PC-9 (cell line): ENCODE measurements around the gene BABAM1.

Source experiments
- EZH2 ChIP-seq: fragments of 200-600 bp; sonication (generic); IDR thresholded peaks from 2 replicates; pipeline ENCODE4 v1.8.0; 2017; ENCODE audit warnings: antibody characterized with exemption, low read depth
- TF ChIP-seq, protein P1 (sequence below): fragments of 200-600 bp; sonication (generic); conservative IDR thresholded peaks from 2 replicates; pipeline ENCODE4 v1.6.1; 2017; ENCODE audit warnings: mixed run types, antibody characterized with exemption, mild to moderate bottlenecking, moderate library complexity

DNA sequence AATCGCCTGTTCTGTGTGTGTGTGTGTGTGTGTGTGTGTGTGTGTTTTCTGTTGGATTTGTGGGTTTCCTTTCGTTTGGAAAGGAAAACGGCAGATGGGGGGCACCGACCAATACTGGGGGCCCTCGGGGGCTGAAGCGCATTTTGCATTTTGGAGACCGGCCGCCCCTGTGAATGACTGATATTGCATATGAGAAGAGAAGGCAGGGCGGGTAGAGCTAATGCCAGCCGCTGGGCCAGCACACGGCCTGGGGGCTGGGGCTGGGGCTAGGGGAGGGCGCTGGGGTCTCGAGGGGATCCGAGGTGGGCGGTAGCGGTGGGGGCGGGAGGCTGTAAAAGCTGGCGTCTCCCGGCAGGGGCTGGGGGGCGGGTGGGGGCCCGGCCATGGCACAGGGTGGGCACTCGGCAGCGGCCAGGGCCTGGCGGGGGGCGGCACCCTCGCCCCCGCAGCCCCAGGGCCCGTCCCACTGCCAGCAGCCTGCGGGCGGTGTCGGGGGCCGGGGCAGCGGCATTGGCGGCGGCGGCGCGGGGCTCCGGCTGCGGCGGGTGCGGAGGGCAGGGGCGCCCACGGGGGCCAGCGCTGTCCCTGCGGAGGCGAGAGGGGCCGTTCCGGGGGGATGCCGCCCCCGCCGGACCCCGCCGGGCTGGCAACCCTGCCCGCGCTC is 56.2 kb downstream of the BABAM1 start:
- TF ChIP-seq, protein P1, sequence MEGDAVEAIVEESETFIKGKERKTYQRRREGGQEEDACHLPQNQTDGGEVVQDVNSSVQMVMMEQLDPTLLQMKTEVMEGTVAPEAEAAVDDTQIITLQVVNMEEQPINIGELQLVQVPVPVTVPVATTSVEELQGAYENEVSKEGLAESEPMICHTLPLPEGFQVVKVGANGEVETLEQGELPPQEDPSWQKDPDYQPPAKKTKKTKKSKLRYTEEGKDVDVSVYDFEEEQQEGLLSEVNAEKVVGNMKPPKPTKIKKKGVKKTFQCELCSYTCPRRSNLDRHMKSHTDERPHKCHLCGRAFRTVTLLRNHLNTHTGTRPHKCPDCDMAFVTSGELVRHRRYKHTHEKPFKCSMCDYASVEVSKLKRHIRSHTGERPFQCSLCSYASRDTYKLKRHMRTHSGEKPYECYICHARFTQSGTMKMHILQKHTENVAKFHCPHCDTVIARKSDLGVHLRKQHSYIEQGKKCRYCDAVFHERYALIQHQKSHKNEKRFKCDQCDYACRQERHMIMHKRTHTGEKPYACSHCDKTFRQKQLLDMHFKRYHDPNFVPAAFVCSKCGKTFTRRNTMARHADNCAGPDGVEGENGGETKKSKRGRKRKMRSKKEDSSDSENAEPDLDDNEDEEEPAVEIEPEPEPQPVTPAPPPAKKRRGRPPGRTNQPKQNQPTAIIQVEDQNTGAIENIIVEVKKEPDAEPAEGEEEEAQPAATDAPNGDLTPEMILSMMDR = no peak
- no peak for TF ChIP-seq EZH2
